ENCODE data around the gene PDK1.
"Not testable (repeated sequence)": the region's sequence is repeated elsewhere in the genome, so short reads cannot be mapped to it uniquely, and the experiment has no call there.

PDK1 gene

DNA sequence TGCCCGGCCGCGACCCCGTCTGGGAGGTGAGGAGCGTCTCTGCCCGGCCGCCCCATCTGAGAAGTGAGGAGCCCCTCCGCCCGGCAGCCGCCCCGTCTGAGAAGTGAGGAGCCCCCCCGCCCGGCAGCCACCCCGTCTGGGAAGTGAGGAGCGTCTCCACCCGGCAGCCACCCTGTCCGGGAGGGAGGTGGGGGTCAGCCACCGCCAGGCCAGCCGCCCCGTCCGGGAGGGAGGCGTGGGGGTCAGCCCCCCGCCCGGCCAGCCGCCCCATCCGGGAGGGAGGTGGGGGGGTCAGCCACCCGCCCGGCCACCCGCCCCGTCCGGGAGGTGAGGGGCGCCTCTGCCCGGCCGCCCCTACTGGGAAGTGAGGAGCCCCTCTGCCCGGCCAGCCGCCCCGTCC lies 18.0 kb upstream of the PDK1 start:
- H3K27ac Mint-ChIP-seq; H3K4me1 Mint-ChIP-seq (ENCODE audit: low read depth); H3K4me3 Mint-ChIP-seq; H3K27me3 Mint-ChIP-seq (ENCODE audit: low read depth): not testable (repeated sequence)
- Mint-ChIP-seq H3K36me3 (ENCODE audit: low read depth) (peaks cover 37% of the 10 kb centered on the region), H3K9me3 (peaks cover 62% of the 10 kb centered on the region)

DNA sequence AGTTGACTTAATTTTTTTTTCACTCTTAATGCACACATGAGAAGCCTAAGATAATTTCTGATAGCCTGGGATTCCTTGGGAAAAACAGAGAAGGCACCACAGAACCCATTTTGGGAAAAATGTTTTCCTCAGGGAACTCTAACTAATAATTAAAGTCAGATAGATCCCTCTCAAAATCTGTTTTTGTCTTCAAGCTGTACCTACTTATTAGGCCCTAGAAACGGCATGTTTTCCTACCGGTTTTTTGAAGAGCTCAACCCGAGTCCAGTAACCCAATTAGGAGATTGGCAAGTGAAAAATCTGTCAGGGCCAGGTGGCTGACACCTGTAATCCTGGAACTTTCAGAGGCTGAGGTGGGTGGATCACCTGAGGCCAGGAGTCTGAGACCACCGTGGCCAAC lies 16.1 kb upstream of the PDK1 start:
- Mint-ChIP-seq H3K27ac (no peak overlapping the region), H3K27me3 (ENCODE audit: low read depth) (no peaks in the 10 kb centered on the region), H3K4me1 (ENCODE audit: low read depth) (no peaks in the 10 kb centered on the region), H3K36me3 (ENCODE audit: low read depth) (peaks cover 41% of the 10 kb centered on the region), H3K9me3 (peaks cover 65% of the 10 kb centered on the region), H3K4me3 (no peak overlapping the region)

DNA sequence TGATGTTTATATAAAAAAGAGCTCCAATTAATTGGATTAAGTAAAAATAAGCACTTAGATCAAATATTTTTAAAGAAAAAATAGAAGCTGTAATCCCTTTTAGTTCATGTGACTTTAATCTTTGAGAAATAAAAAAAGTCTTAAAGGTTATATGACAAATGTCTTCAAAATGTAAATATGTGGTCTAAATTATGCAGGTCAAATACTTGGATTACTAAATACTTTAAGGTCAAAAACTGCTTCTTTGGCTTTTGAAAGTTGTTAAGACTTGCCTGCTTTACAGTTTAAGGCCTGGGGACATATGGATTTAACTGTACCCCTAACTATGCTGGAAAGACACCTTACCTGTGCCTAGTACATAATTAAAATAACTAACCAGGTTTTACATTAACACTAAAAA lies 15.5 kb upstream of the PDK1 start:
- Mint-ChIP-seq H3K27me3 (ENCODE audit: low read depth) (no peaks in the 10 kb centered on the region), H3K9me3 (peaks cover 63% of the 10 kb centered on the region), H3K4me1 (ENCODE audit: low read depth) (no peaks in the 10 kb centered on the region), H3K27ac (no peak overlapping the region), H3K36me3 (ENCODE audit: low read depth) (peaks cover 38% of the 10 kb centered on the region), H3K4me3 (no peak overlapping the region)

DNA sequence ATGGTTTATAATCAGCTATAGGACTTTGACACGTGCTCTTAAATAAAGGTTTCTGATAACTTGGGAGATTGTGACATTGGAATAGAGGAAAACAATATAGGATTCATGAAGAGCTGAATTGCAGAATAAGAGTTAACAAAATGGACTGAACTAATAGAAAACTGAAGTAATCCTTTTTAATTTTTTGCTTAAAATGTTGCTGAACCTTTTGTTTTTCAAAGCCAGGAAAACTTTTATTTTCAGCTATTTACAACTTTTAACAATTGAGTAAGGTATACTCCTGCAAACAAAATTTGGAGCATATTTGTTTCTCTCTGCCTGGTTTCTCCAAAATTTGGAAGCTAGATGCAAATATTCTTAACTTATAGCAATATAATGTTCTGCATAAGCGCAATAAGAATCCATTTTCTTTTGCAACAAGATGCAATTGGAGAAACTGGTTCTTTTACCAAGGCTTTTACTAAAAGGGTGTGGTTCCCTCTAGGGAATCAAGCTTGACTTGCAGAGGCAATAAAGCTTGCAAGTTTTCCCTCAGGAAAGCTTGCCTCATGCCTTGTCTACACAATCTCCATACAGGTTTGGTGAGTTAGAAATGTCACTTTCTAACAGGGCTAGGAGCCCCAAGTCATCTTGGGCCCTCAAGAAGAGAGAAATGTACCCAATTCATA lies 10.3 kb upstream of the PDK1 start:
- Mint-ChIP-seq H3K36me3 (ENCODE audit: low read depth) (peaks cover 44% of the 10 kb centered on the region), H3K27me3 (ENCODE audit: low read depth) (no peaks in the 10 kb centered on the region), H3K4me3 (no peak overlapping the region), H3K27ac (no peak overlapping the region), H3K9me3 (peaks cover 49% of the 10 kb centered on the region), H3K4me1 (ENCODE audit: low read depth) (peaks cover 13% of the 10 kb centered on the region)

DNA sequence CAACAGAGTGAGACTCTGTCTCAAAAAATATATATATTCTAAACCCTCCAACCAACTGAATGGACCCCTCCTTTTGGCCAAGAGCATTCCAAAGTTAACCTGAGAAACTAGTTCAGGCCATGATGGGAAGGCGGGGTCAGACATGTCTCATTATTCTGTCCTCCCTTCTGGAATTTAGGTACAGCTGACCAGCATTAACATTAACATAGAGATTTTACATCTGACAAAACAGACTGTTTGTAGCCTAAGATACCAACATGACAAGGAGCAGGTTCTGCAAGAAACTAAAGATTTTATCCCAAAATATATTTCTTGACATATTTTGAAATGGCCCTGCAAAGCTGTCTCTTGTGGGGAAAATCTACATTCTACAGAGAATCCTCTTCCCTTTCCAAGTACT lies 6.8 kb upstream of the PDK1 start:
- Mint-ChIP-seq H3K27ac (no peak overlapping the region), H3K4me3 (no peak overlapping the region), H3K4me1 (ENCODE audit: low read depth) (peaks cover 36% of the 10 kb centered on the region), H3K27me3 (ENCODE audit: low read depth) (no peaks in the 10 kb centered on the region), H3K9me3 (peaks cover 24% of the 10 kb centered on the region), H3K36me3 (ENCODE audit: low read depth) (peaks cover 39% of the 10 kb centered on the region)

DNA sequence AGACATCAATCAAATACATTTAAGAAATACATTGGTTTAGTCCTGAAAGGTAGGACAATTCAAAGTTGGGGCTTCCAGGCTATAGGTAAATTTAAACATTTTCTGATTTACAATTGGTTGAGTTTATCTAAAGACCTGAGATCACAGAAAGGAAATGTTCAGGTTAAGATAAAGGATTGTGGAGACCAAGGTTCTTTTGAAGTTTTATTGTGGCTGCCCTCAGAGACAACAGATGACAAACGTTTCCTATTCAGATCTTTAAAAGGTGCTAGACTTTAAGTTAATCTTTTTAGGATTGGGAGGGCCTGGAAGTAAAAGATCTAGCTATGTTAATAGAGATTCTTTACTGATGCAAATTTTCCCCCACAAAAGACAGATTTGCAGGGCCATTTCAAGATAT lies 6.1 kb upstream of the PDK1 start:
- H3K36me3 Mint-ChIP-seq (ENCODE audit: low read depth): peaks cover 36% of the 10 kb centered on the region

DNA sequence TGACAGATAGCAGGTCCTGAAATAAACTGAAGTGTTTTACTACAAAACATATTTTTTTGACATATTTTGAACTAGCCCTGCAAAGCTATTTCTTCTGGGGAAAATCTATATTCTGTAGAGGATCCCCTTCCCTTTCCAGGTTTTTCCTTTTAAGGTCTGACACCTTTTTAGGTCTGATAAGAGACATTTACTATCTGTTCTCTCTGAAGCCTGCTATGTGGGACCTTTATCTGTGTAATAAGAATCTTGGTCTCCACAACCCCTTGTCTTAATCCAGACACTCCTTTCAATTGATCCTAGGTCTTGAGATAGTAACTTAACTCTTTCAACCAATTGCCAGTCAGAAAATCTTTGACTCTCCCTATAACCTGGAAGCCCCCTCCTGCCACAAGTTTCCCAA lies 5.5 kb upstream of the PDK1 start:
- H3K36me3 Mint-ChIP-seq (ENCODE audit: low read depth): peaks cover 37% of the 10 kb centered on the region
- H3K9me3 Mint-ChIP-seq: peaks cover 16% of the 10 kb centered on the region
- H3K27ac Mint-ChIP-seq: no peak overlapping the region
- peaks cover 48% of the 10 kb centered on the region for H3K4me1 Mint-ChIP-seq (ENCODE audit: low read depth)
- H3K4me3 Mint-ChIP-seq: no peak overlapping the region
- no peaks in the 10 kb centered on the region for H3K27me3 Mint-ChIP-seq (ENCODE audit: low read depth)

More for the DNA sequence above, 6.1 kb upstream of the PDK1 start:
- H3K27ac Mint-ChIP-seq; H3K27me3 Mint-ChIP-seq (ENCODE audit: low read depth): not testable (repeated sequence)
- Mint-ChIP-seq H3K4me3 (peak overlapping the region; percentile 25), H3K9me3 (peaks cover 20% of the 10 kb centered on the region), H3K4me1 (ENCODE audit: low read depth) (peaks cover 43% of the 10 kb centered on the region)

DNA sequence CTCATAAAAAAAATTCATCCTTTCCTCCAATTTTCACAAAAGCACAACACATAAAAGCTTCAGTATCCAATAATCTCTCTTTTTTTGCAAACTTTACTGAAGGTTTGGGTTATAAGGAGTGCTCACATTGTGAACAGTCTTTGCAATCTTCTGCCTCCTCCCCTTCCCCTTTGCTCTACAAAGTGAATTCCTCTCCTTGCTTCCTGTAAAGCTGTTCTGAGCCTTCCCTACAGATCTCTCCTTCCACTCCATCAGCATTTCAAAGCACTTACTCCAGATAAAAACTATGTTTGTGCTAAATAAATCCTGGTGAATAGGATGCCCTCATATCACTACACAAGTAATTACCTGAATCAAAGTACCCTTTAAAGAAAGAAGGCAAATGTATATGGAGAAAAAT lies 4.6 kb upstream of the PDK1 start:
- Mint-ChIP-seq H3K9me3 (peaks cover 10% of the 10 kb centered on the region), H3K27me3 (ENCODE audit: low read depth) (no peaks in the 10 kb centered on the region), H3K27ac (no peak overlapping the region), H3K4me1 (ENCODE audit: low read depth) (peaks cover 51% of the 10 kb centered on the region), H3K4me3 (no peak overlapping the region), H3K36me3 (ENCODE audit: low read depth) (peaks cover 37% of the 10 kb centered on the region)

DNA sequence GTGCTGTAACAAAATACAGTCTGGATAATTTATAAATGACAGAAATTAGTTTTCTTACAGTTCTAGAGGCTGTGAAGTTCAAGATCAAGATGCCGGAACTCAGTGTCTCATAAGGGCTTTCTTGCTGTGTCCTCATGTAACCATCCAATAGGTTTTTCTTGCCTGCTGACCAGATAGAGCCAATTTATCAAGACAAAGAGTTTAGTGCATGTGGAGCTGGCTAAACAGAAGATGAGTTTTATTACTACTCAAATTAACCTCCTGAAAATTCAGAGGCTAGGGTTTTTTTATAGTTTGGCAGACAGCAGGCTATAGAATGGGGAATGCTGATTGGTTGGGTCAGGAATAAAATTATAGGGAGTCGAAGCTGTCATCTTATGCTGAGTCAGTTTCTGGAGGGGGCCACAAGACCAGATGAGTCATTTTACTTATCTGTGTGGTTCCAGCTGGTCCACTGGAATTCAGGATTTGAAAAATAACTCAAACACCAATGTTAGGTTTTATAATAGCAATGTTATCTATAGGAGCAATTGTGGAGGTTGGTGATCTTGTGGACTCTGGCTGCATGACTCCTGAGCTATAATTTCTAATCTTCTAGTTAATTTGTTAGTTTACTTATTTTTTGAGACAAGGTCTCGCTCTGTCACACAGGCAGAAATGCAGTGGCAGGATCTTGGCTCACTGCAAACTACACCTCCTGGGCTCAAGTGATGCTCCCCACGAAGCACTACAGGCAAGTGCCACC lies 3.2 kb upstream of the PDK1 start:
- Mint-ChIP-seq H3K9me3 (peaks cover 3% of the 10 kb centered on the region), H3K4me3 (no peak overlapping the region), H3K27me3 (ENCODE audit: low read depth) (no peaks in the 10 kb centered on the region), H3K36me3 (ENCODE audit: low read depth) (peaks cover 30% of the 10 kb centered on the region), H3K27ac (no peak overlapping the region), H3K4me1 (ENCODE audit: low read depth) (peaks cover 58% of the 10 kb centered on the region)

DNA sequence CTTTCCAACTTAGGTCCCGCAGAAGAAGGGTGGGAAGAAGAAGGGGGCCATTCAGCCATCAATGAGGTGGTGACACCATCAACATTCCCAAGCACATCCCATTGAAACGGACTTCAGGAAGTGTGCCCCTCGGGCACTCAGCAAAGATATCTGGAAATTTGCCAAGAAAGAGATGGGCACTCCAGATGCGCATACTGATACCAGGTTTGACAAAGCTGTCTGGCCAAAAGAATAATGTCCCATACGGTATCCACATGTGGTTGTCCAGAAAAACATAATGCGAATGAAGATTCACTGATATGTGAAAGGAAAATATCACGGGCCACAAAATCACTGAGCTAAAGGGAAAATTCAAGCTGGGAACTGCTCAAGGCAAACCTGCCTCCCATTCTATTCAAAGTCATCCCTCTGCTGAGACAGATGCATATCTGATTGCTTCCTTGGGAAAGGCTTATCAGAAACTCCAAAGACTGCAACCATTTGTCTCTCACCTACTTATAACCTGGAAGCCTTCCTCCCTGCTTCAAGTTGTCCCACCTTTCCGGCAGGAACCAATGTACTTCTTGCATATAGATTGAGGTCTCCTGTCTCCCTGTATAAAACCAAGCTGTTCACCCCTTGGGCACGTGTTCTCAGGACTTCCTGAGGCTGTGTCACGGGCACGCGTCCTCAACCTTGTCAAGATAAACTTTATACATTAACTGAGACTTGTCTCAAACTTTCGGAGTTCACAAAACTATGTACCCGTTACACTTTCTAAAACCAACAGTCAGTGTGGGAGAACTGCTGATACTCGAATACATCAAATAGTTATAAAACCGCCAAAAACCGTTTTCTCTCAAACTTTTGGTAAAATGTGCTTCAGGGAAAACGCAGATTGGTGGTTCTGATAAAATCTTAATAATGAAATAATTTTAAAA lies 1.3 kb upstream of the PDK1 start:
- H3K9me3 Mint-ChIP-seq: no peaks in the 10 kb centered on the region
- peak overlapping the region; percentile 99 for H3K27ac Mint-ChIP-seq
- H3K27me3 Mint-ChIP-seq (ENCODE audit: low read depth): no peaks in the 10 kb centered on the region
- H3K36me3 Mint-ChIP-seq (ENCODE audit: low read depth): peaks cover 24% of the 10 kb centered on the region
- H3K4me3 Mint-ChIP-seq: peak overlapping the region; percentile 99
- H3K4me1 Mint-ChIP-seq (ENCODE audit: low read depth): peaks cover 65% of the 10 kb centered on the region

DNA sequence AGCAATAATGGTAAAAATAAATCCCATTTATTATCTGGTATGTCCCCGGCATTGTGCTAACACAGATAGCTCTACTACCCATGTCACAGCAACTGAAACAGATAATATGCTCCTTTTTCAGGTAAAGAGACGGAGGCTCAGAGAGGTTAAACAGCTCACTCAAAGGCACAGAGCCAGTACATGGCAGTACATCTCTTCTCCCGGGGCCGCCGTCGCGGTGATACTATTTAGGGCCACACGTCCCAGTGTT lies 693 bp upstream of the PDK1 start:
- H3K27ac Mint-ChIP-seq: peak overlapping the region; percentile 99
- H3K27me3 Mint-ChIP-seq (ENCODE audit: low read depth): no peaks in the 10 kb centered on the region
- H3K36me3 Mint-ChIP-seq (ENCODE audit: low read depth): peaks cover 22% of the 10 kb centered on the region
- peaks cover 59% of the 10 kb centered on the region for H3K4me1 Mint-ChIP-seq (ENCODE audit: low read depth)
- H3K9me3 Mint-ChIP-seq: no peaks in the 10 kb centered on the region
- H3K4me3 Mint-ChIP-seq: peak overlapping the region; percentile 99

DNA sequence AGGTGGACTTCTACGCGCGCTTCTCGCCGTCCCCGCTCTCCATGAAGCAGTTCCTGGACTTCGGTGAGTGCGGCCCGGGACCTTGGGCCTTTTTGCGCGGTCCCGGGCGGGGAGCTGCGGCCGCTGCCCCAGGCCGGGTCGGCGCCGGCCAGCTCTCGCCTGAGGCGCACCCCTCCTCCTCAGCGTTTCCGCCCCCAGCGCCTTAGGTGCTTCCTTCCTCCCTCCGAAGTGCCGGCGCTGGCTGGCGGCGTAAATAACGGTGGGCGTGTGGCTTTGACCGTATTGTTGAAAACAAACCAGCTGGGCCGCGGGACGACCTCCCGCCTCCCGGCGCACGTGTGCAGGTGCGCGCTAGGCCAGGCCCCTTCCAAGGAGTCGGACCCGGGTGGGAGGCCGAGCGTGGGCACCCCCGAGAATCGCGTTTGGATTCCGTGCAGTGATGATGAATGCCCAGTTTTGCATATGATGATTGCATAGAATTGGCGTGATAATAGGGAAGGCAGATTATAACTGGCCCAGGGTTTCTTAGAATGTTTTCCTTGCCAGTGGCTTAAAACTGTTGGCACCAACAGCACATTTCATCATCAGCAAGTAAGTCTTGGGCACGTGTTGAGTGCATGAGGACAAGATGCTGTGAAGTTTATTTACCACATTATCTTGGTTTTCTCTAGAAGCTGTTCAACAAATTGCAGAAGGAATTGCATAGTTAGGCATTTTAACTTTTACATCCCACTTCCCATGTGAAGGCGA lies 569 bp downstream of the PDK1 start:
- Mint-ChIP-seq H3K27ac (peak overlapping the region; percentile 88), H3K27me3 (ENCODE audit: low read depth) (no peaks in the 10 kb centered on the region), H3K4me3 (peak overlapping the region; percentile 89), H3K9me3 (no peaks in the 10 kb centered on the region), H3K4me1 (ENCODE audit: low read depth) (peaks cover 47% of the 10 kb centered on the region), H3K36me3 (ENCODE audit: low read depth) (peaks cover 17% of the 10 kb centered on the region)

DNA sequence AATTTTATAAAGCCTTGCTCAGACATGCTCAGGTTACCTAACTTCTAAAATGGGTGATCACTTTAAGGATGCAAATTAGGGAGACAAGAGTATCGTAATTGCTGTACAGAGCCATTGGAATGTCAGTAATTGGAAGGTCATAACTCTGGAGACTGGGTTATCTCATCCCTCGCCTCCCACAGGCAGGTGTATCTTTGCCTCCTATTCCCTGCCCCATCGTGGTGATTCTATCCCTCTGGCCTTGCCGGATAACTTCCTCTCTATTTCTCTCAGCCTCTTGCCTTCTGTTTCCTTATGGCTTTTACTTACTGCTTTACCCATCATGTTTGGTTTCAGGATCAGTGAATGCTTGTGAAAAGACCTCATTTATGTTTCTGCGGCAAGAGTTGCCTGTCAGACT lies 2.5 kb downstream of the PDK1 start:
- peaks cover 17% of the 10 kb centered on the region for H3K36me3 Mint-ChIP-seq (ENCODE audit: low read depth)
- peaks cover 42% of the 10 kb centered on the region for H3K4me1 Mint-ChIP-seq (ENCODE audit: low read depth)
- H3K9me3 Mint-ChIP-seq: no peaks in the 10 kb centered on the region
- H3K27ac Mint-ChIP-seq: no peak overlapping the region
- no peaks in the 10 kb centered on the region for H3K27me3 Mint-ChIP-seq (ENCODE audit: low read depth)
- peak overlapping the region; percentile 89 for H3K4me3 Mint-ChIP-seq

DNA sequence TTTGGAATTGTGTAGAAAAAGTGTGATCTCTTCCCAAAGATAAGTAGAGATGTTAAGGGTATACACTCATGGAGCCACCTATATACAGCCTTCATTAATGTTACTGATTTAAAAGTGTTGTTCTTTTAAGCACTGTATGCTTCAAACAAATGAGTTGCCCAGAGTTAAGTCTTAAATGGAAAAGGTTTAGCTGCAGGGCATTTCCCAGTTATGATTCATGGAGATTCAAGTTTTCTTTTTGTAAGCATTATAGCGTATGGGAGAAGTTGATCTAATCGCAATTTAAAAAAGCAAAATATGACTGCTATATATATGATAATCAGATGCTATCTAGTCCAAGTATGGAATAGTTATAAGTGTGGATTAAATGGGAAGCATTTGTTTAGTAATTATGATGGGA lies 4.8 kb downstream of the PDK1 start:
- Mint-ChIP-seq H3K27me3 (ENCODE audit: low read depth) (no peaks in the 10 kb centered on the region), H3K4me3 (no peak overlapping the region), H3K9me3 (no peaks in the 10 kb centered on the region), H3K4me1 (ENCODE audit: low read depth) (peaks cover 22% of the 10 kb centered on the region), H3K27ac (no peak overlapping the region), H3K36me3 (ENCODE audit: low read depth) (peaks cover 19% of the 10 kb centered on the region)
